ENCODE data around the gene IQSEC1.

Gene IQSEC1

DNA sequence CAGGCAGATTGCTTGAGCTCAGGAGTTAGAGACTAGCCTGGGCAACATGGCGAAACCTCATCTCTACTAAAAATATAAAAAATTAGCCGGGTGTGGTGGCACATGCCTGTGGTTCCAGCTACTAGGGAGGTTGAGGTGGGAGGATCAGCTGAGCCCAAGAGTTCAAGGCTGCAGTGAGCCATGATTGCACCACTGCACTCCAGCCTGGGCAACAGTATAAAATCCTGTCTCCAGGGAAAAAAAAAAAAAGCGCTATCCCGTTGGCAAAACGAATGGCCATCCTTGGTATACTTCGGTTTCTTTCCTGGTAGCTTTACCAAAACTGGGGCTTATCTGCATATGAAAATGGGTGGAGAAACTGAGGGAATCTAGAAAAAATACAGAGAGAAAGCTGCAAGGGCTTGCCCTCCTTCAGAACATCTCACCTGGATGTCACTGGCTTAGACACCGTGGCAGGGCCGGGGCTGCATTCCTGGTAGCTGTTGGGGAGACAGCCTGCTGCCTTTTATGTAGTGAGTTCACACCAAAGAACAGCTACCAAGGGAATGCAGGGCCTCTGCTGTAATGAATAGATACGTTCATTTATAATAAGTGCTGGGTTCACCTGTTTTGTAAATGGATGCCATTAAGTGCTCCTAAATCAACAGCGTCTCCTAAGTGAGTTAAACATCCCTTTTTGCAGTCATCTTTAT lies 96.0 kb downstream of the IQSEC1 start:
- no peak overlapping the region for H3K4me3 ChIP-seq (ENCODE audit: low read depth, low read length)
- H3K9me3 ChIP-seq (ENCODE audit: control insufficient read depth, insufficient read depth, low read depth, low read length), result no peaks in the 10 kb centered on the region
- H3K4me1 ChIP-seq (ENCODE audit: control insufficient read depth, insufficient read depth, low read length), result peaks cover 39% of the 10 kb centered on the region
- H3K36me3 ChIP-seq (ENCODE audit: control insufficient read depth, insufficient read depth, low read length), result no peaks in the 10 kb centered on the region
- no peak overlapping the region for H3K9ac ChIP-seq (ENCODE audit: low read length)
- no peaks in the 10 kb centered on the region for H3K27me3 ChIP-seq (ENCODE audit: control insufficient read depth, insufficient read depth, low read length)
- H3K27ac ChIP-seq (ENCODE audit: low read depth, low read length), result no peak overlapping the region

DNA sequence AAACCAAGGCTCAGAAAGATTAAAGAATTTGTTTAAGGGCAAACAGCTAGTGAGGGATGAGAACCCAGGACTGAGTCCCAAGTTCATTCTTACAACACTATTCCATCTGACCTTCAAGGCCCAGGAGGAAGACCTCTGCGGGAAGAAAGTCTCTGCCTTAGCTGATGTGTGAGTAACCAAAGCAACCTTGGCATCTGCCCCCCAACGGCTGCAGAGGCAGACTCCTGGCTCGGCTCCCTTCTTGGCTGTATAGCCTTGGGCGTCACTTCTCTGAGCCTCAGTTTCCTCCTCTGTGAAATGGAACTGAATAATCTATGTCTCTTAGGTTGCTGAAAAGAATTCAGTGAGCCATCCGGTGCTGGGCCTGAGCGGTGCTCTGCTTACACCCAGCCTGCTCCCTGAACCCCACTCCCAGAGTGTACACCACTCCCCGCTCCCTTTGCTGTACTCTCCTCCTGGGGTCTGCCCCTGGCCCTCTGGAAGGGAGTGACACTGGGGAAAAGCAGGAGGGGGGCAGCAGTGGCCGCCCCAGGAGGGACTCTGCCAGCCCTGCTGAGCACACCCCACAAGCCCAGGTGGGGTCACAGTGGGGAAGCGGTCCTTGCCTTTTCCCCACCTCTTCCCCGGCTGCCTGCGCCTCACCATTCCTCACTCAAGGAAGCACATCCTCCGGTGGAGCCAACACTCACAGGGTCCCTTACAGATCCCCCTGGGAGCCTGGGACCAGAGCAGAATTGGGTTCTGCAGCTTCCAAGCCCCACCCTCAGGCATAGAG lies 97.3 kb downstream of the IQSEC1 start:
- no peak overlapping the region for H3K4me3 ChIP-seq (ENCODE audit: low read depth, low read length)
- no peaks in the 10 kb centered on the region for H3K36me3 ChIP-seq (ENCODE audit: control insufficient read depth, insufficient read depth, low read length)
- no peak overlapping the region for H3K9ac ChIP-seq (ENCODE audit: low read length)
- no peaks in the 10 kb centered on the region for H3K9me3 ChIP-seq (ENCODE audit: control insufficient read depth, insufficient read depth, low read depth, low read length)
- H3K27me3 ChIP-seq (ENCODE audit: control insufficient read depth, insufficient read depth, low read length), result no peaks in the 10 kb centered on the region
- peaks cover 33% of the 10 kb centered on the region for H3K4me1 ChIP-seq (ENCODE audit: control insufficient read depth, insufficient read depth, low read length)
- no peak overlapping the region for H3K27ac ChIP-seq (ENCODE audit: low read depth, low read length)

DNA sequence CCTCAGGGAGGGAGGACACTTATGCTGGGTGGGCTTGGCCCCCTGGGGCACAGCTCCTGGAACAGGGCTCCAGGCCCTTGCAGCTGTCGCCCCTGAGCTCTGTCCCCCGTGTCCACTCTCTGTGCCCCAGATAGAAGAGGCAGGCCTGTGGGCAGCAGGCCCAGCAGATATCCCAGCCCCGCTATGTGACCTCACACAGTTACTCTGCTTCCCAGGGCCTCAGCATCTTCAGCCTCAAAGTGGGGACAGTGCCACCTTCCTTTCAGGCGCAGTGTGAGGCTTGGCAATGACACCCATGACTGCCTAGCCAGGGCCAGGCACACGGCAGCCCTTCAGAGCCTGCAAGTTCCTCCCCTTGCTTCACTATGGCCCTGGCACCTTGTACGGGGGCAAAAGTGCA lies 98.4 kb downstream of the IQSEC1 start:
- Histone ChIP-seq H3K36me3 (ENCODE audit: control insufficient read depth, insufficient read depth, low read length) (no peaks in the 10 kb centered on the region), H3K9me3 (ENCODE audit: control insufficient read depth, insufficient read depth, low read depth, low read length) (no peaks in the 10 kb centered on the region), H3K4me3 (ENCODE audit: low read depth, low read length) (no peak overlapping the region)

DNA sequence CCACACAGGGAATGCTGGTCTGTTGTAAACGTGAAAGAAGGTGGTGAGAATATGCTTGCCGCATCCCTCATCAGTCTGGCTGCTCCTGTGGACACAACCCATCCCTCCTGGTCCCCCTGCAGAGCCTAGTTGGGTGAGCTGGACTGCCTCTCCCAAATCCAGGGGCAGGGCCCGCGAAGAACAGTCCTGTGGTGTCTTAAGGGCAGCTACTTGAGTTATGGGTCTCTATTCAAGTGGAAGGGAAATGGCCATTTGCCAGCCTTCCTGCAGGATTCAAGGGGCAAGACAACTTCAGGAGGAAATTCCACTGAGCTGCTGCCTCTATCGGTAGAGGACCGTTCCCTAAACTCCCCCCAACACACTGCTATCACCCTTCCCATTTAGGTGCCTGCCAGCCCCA lies 98.9 kb downstream of the IQSEC1 start:
- H3K27me3 ChIP-seq (ENCODE audit: control insufficient read depth, insufficient read depth, low read length), result no peaks in the 10 kb centered on the region
- no peak overlapping the region for H3K27ac ChIP-seq (ENCODE audit: low read depth, low read length)
- no peak overlapping the region for H3K4me3 ChIP-seq (ENCODE audit: low read depth, low read length)
- H3K4me1 ChIP-seq (ENCODE audit: control insufficient read depth, insufficient read depth, low read length), result peaks cover 19% of the 10 kb centered on the region
- no peak overlapping the region for H3K9ac ChIP-seq (ENCODE audit: low read length)
- no peaks in the 10 kb centered on the region for H3K36me3 ChIP-seq (ENCODE audit: control insufficient read depth, insufficient read depth, low read length)
- H3K9me3 ChIP-seq (ENCODE audit: control insufficient read depth, insufficient read depth, low read depth, low read length), result no peaks in the 10 kb centered on the region

More for the DNA sequence above, 98.4 kb downstream of the IQSEC1 start:
- H3K27ac ChIP-seq (ENCODE audit: low read depth, low read length), result no peak overlapping the region
- peaks cover 24% of the 10 kb centered on the region for H3K4me1 ChIP-seq (ENCODE audit: control insufficient read depth, insufficient read depth, low read length)
- H3K9ac ChIP-seq (ENCODE audit: low read length), result no peak overlapping the region
- no peaks in the 10 kb centered on the region for H3K27me3 ChIP-seq (ENCODE audit: control insufficient read depth, insufficient read depth, low read length)

DNA sequence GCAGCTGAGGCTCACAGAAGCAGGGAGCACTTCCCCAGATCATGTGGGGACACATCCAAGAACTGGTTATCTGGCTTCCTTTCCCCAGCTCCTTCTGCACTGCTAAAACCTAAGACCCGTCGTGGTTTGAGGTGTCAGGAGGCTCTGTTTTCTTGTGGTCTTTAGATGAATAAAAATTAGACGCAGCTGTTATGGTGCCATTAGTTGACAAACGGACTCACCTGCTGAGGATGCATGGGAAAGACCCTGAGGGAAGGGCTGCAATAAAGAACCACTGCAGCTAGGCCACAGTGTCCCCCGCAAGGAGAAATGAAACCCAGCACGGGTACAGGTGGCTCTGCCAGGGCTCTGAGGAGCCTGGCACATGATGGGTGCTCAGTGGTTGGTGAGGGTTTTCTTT lies 99.4 kb downstream of the IQSEC1 start:
- no peaks in the 10 kb centered on the region for H3K36me3 ChIP-seq (ENCODE audit: control insufficient read depth, insufficient read depth, low read length)
- H3K9me3 ChIP-seq (ENCODE audit: control insufficient read depth, insufficient read depth, low read depth, low read length), result no peaks in the 10 kb centered on the region
- peaks cover 14% of the 10 kb centered on the region for H3K4me1 ChIP-seq (ENCODE audit: control insufficient read depth, insufficient read depth, low read length)
- H3K4me3 ChIP-seq (ENCODE audit: low read depth, low read length), result no peak overlapping the region
- no peak overlapping the region for H3K27ac ChIP-seq (ENCODE audit: low read depth, low read length)
- H3K9ac ChIP-seq (ENCODE audit: low read length), result no peak overlapping the region
- H3K27me3 ChIP-seq (ENCODE audit: control insufficient read depth, insufficient read depth, low read length), result no peaks in the 10 kb centered on the region

DNA sequence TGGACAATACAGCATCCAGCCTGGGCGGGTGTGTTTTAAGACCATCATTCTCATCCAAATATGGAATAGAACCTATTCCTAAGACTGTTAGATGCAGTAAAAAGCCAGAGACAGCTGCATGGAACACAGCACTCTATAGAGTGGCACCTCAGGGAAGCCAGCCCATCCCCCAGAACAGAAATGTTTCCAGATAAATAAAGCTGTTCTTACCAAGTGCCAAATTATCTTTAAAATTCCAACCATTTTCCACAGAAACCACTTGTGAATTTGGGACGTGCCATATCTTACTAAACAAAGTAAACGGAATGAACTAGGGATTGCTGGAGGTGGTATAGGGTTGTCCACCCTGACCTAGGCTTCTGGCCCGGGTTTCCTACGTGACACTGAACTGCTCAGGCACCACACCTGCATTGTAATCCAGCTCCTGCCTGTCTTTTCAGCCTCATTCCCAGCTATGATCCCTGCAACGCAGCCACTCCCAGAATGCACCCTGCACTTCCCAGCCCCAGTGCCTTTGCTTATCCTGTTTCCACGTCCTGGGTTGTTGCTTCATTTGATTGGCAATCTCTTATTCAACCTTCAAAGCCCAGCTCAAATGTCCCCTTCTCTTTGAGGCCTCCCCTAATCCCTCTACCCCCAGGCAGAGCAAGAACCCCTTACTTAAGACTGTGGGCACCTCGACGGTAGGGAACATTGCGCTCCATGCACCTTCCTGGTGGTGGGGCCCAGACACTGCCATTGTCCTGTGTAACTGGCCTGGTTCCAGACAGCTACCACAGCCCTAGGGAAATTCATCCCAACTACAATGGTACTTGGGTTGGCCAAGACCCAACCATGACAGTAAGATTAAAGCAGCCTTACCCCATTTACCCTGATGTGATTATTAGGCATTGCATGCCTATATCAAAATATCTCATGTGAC lies 100.2 kb downstream of the IQSEC1 start:
- Histone ChIP-seq H3K4me3 (ENCODE audit: low read depth, low read length) (no peak overlapping the region), H3K9ac (ENCODE audit: low read length) (no peak overlapping the region), H3K9me3 (ENCODE audit: control insufficient read depth, insufficient read depth, low read depth, low read length) (no peaks in the 10 kb centered on the region), H3K27ac (ENCODE audit: low read depth, low read length) (no peak overlapping the region), H3K27me3 (ENCODE audit: control insufficient read depth, insufficient read depth, low read length) (peaks cover 4% of the 10 kb centered on the region; the same call in 1 of the 2 replicates), H3K4me1 (ENCODE audit: control insufficient read depth, insufficient read depth, low read length) (peaks cover 13% of the 10 kb centered on the region), H3K36me3 (ENCODE audit: control insufficient read depth, insufficient read depth, low read length) (no peaks in the 10 kb centered on the region)

DNA sequence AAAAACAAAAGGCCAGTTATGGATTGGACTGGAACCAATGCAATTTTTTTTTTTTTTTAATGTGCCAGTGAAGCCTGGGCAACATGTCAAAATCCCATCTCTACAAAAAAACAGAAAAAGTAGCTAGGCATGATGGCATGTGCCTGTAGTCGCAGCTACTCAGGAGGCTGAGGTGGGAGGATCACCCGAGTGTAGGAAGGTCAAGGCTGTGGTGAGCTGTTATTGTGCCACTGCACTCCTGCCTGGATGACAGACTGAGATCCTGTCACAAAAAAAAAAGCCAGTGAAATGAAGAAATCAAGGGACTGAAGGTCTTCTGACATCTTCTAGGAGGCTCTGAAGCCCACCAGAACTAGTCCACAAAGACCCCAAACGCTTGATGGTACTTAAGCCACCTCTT lies 101.2 kb downstream of the IQSEC1 start:
- Histone ChIP-seq H3K36me3 (ENCODE audit: control insufficient read depth, insufficient read depth, low read length) (no peaks in the 10 kb centered on the region), H3K9me3 (ENCODE audit: control insufficient read depth, insufficient read depth, low read depth, low read length) (no peaks in the 10 kb centered on the region), H3K4me3 (ENCODE audit: low read depth, low read length) (no peak overlapping the region), H3K4me1 (ENCODE audit: control insufficient read depth, insufficient read depth, low read length) (peaks cover 7% of the 10 kb centered on the region), H3K27ac (ENCODE audit: low read depth, low read length) (no peak overlapping the region), H3K9ac (ENCODE audit: low read length) (no peak overlapping the region), H3K27me3 (ENCODE audit: control insufficient read depth, insufficient read depth, low read length) (peaks cover 6% of the 10 kb centered on the region; the same call in 1 of the 2 replicates)

DNA sequence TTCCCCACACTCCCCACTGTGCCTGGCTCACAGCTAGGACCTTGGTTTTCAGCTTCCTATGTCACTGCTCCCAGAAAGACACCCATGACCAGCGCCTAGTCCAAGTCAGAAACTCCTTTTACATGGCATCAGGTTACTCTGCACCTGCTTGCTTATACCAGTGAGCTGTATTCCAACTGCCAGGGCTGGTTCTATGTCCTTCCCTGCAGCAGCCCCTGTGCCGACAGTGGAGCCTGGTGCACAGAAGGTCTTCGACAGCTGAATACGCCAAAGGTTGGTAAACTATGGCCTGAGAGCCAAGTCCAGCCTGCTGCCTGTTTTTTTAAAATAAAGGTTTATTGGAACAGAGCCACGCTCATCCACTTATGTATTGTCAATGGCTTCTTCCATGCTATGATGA lies 102.5 kb downstream of the IQSEC1 start:
- Histone ChIP-seq H3K9ac (ENCODE audit: low read length) (no peak overlapping the region), H3K27me3 (ENCODE audit: control insufficient read depth, insufficient read depth, low read length) (peaks cover 6% of the 10 kb centered on the region; the same call in 1 of the 2 replicates), H3K36me3 (ENCODE audit: control insufficient read depth, insufficient read depth, low read length) (no peaks in the 10 kb centered on the region), H3K4me1 (ENCODE audit: control insufficient read depth, insufficient read depth, low read length) (peaks cover 16% of the 10 kb centered on the region), H3K9me3 (ENCODE audit: control insufficient read depth, insufficient read depth, low read depth, low read length) (no peaks in the 10 kb centered on the region), H3K4me3 (ENCODE audit: low read depth, low read length) (no peak overlapping the region), H3K27ac (ENCODE audit: low read depth, low read length) (no peak overlapping the region)

DNA sequence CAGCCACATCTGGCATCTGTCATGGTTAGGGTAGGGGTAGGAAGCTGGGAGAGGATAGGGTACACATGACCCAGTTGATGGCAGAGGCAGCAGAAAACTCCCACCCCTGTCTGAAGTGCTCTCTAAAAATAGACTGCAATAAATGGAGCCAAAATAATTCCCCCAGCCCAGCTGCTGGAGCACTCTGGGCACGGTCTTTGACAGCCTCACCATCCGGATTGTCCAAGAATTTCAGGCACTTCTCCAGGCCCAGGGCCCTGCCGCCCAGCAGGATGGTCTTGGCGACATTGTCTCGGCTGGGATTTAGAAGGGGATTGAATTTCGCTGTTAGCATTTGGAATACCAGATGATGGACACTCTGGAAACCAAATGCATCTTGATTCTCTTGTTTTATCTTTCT lies 103.7 kb downstream of the IQSEC1 start:
- no peak overlapping the region for H3K27ac ChIP-seq (ENCODE audit: low read depth, low read length)
- no peak overlapping the region for H3K9ac ChIP-seq (ENCODE audit: low read length)
- H3K4me3 ChIP-seq (ENCODE audit: low read depth, low read length), result no peak overlapping the region
- no peaks in the 10 kb centered on the region for H3K36me3 ChIP-seq (ENCODE audit: control insufficient read depth, insufficient read depth, low read length)
- peaks cover 24% of the 10 kb centered on the region for H3K4me1 ChIP-seq (ENCODE audit: control insufficient read depth, insufficient read depth, low read length)
- H3K9me3 ChIP-seq (ENCODE audit: control insufficient read depth, insufficient read depth, low read depth, low read length), result no peaks in the 10 kb centered on the region
- peaks cover 6% of the 10 kb centered on the region; the same call in 1 of the 2 replicates for H3K27me3 ChIP-seq (ENCODE audit: control insufficient read depth, insufficient read depth, low read length)

DNA sequence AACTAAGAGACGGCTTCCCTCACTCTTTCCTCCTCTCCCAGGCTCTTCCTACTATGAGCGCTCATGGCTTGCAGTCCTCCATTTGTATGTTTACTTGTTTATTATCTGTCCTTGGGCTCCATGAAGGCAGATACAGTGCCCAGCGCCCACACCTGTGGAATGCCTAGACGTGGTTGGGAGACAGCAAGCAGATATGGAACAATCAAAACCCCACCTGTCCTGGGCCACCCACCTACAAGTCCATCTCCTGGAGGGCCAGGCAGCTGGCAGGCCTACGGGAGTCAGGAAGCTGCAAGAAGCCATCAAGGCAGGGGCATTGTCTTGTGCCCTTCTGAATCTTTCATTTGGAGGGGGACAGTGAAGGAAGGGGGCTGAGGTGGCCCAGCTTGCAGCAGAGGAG lies 104.7 kb downstream of the IQSEC1 start:
- no peaks in the 10 kb centered on the region for H3K36me3 ChIP-seq (ENCODE audit: control insufficient read depth, insufficient read depth, low read length)
- H3K9ac ChIP-seq (ENCODE audit: low read length), result no peak overlapping the region
- no peaks in the 10 kb centered on the region for H3K9me3 ChIP-seq (ENCODE audit: control insufficient read depth, insufficient read depth, low read depth, low read length)
- no peak overlapping the region for H3K27ac ChIP-seq (ENCODE audit: low read depth, low read length)
- peaks cover 6% of the 10 kb centered on the region; the same call in 1 of the 2 replicates for H3K27me3 ChIP-seq (ENCODE audit: control insufficient read depth, insufficient read depth, low read length)
- peaks cover 24% of the 10 kb centered on the region for H3K4me1 ChIP-seq (ENCODE audit: control insufficient read depth, insufficient read depth, low read length)
- no peak overlapping the region for H3K4me3 ChIP-seq (ENCODE audit: low read depth, low read length)
